Gastroesophageal sphincter (tissue), 4 donors: ENCODE data around the gene DAB1. TPM values are rescaled to one million over a fixed set of nuclear protein-coding genes. Genes with fewer than 3 reads are reported as not detected.
A peak's percentile ranks its signal among the peaks of the same experiment; 100 is the strongest.
"Not testable (repeated sequence)": the region's sequence is repeated elsewhere in the genome, so short reads cannot be mapped to it uniquely, and the experiment has no call there.

Source experiments
- ATAC-seq: fragments of 150-250 bp; one replicate; pipeline ENCODE4 v1.9.1; 2016; ENCODE audit warnings: mild to moderate bottlenecking, moderate library complexity
- H3K27ac ChIP-seq, 4 donors: fragments of 200-600 bp; sonication (generic) in 3 of 4; 1 replicate in 3 of 4; 2 replicates in 1 of 4; pipeline ENCODE4 v1.5.1; 2016 to 2019
- H3K27me3 ChIP-seq: fragments of 200-600 bp; sonication (generic); one replicate; pipeline ENCODE4 v1.5.1; 2019
- H3K36me3 ChIP-seq, 2 donors: fragments of 200-600 bp; sonication (generic); one replicate each; pipeline ENCODE4 v1.5.1; 2019; ENCODE audit warnings: control low read depth in 1 of 2
- H3K4me1 ChIP-seq, 3 donors: fragments of 200-600 bp; sonication (generic); 1 replicate in 2 of 3; 2 replicates in 1 of 3; pipeline ENCODE4 v1.5.1; 2016 to 2019; ENCODE audit warnings: control low read depth in 2 of 3
- H3K4me3 ChIP-seq, 2 donors: fragments of 200-600 bp; sonication (generic); one replicate each; pipeline ENCODE4 v1.5.1; 2019; ENCODE audit warnings: mild to moderate bottlenecking in 1 of 2, moderate library complexity in 1 of 2
- H3K9me3 ChIP-seq, 3 donors: fragments of 200-600 bp; sonication (generic); one replicate each; pipeline ENCODE4 v1.5.1; 2017 to 2019; ENCODE audit warnings: control low read depth in 2 of 3
- CTCF ChIP-seq, 4 experiments: fragments of 200-600 bp in 2 of 4; fragments of 450-650 bp in 2 of 4; sonication (generic) in 1 of 4; IDR thresholded peaks; one replicate each; pipeline ENCODE4 v1.5.1; 2017 to 2019; ENCODE audit warnings: antibody characterized with exemption in 4 of 4, mild to moderate bottlenecking in 2 of 4, moderate library complexity in 2 of 4
- EP300 ChIP-seq: sonication (generic); formaldehyde crosslinking; IDR thresholded peaks from one replicate; pipeline ENCODE4 v1.6.1; 2017; ENCODE audit warnings: antibody characterized with exemption, mild to moderate bottlenecking
- POLR2A ChIP-seq, 2 donors: fragments of 450-650 bp; IDR thresholded peaks; one replicate each; pipeline ENCODE4 v1.6.1; 2017; ENCODE audit warnings: antibody characterized with exemption in 2 of 2, mild to moderate bottlenecking in 2 of 2, moderate library complexity in 1 of 2
- POLR2AphosphoS5 ChIP-seq: sonication (generic); formaldehyde crosslinking; IDR thresholded peaks from one replicate; pipeline ENCODE4 v1.6.1; 2017; ENCODE audit warnings: antibody characterized with exemption
- WGBS, 2 donors: methylation state at CpG; one replicate each; pipeline ENCODE4 v1.1.5; 2018; ENCODE audit warnings: low coverage in 1 of 2; 5-methylcytosine and 5-hydroxymethylcytosine counted together
- total RNA-seq, 4 donors: library from RNA; depleted of rRNA; stranded (reverse); fragments of >200 nt; gene quantifications; one replicate each; pipeline ENCODE4 v1.1.0, GENCODE V29; 2016

Gene DAB1
- total RNA-seq, 4 donors from 2014 or later = 0.47 to 1.6 (median 1.1) TPM

GRCh38 chr1:57222801-57223200, 201.1 kb downstream of the DAB1 start:
- no peak for TF ChIP-seq EP300
- TF ChIP-seq POLR2A (IDR thresholded peaks at IDR 0.05) = no peak
- peak; percentile 33 for TF ChIP-seq POLR2AphosphoS5
- no peak for TF ChIP-seq CTCF (IDR thresholded peaks at IDR 0.05)
- no peaks in the 10 kb centered on the region for H3K4me1 ChIP-seq
- H3K4me3 ChIP-seq = no peak overlapping the region
- no peak for ATAC-seq
- H3K27ac ChIP-seq = no peak overlapping the region
- H3K27me3 ChIP-seq = no peaks in the 10 kb centered on the region
- H3K36me3 ChIP-seq = no peaks in the 10 kb centered on the region
- 44 to 75% methylated on average over 2 of the region's 3 CpGs for WGBS, 2 donors
- H3K9me3 ChIP-seq = no peaks in the 10 kb centered on the region

- Histone ChIP-seq H3K4me3 (no peak overlapping the region), H3K36me3 (no peaks in the 10 kb centered on the region), H3K27me3 (no peaks in the 10 kb centered on the region), H3K27ac (no peak overlapping the region), H3K9me3 (no peaks in the 10 kb centered on the region), H3K4me1 (no peaks in the 10 kb centered on the region)
- TF ChIP-seq CTCF (IDR thresholded peaks at IDR 0.05) (no peak), EP300 (no peak), POLR2AphosphoS5 (no peak), POLR2A (IDR thresholded peaks at IDR 0.05) (no peak)
- no peak for ATAC-seq
These were observed 201.6 kb downstream of the DAB1 start for GRCh38 chr1:57222307-57222706.

GRCh38 chr1:57220905-57221304, 203.0 kb downstream of the DAB1 start:
- not testable (repeated sequence) for H3K36me3 ChIP-seq, H3K4me1 ChIP-seq, H3K27ac ChIP-seq, H3K27me3 ChIP-seq, H3K9me3 ChIP-seq, ATAC-seq, H3K4me3 ChIP-seq
- 100% methylated on average over 1 of the region's 2 CpGs; no CpG with 5 or more reads in 1 of the 2 donors for WGBS, 2 donors

- no peaks in the 10 kb centered on the region for H3K27me3 ChIP-seq
- 61 to 67% methylated on average over 3 to 6 of the region's 6 CpGs for whole genome bisulfite sequencing, 2 donors
- H3K27ac ChIP-seq = no peak overlapping the region
- TF ChIP-seq POLR2AphosphoS5 (no peak), CTCF (IDR thresholded peaks at IDR 0.05) (no peak), EP300 (no peak)
- no peaks in the 10 kb centered on the region for H3K4me1 ChIP-seq
- H3K9me3 ChIP-seq = no peaks in the 10 kb centered on the region
- H3K36me3 ChIP-seq = no peaks in the 10 kb centered on the region
- no peak overlapping the region for H3K4me3 ChIP-seq
- no peak for ATAC-seq
These were observed 205.3 kb downstream of the DAB1 start for GRCh38 chr1:57218487-57219079.

GRCh38 chr1:57217905-57218304, 206.0 kb downstream of the DAB1 start:
- Histone ChIP-seq H3K4me1 (no peaks in the 10 kb centered on the region), H3K4me3 (no peak overlapping the region), H3K36me3 (no peaks in the 10 kb centered on the region), H3K9me3 (no peaks in the 10 kb centered on the region), H3K27ac (no peak overlapping the region), H3K27me3 (no peaks in the 10 kb centered on the region)
- no peak for TF ChIP-seq POLR2A (IDR thresholded peaks at IDR 0.05)
- no peak for TF ChIP-seq POLR2AphosphoS5
- no peak for TF ChIP-seq EP300
- TF ChIP-seq CTCF (IDR thresholded peaks at IDR 0.05) = no peak
- WGBS, 2 donors = 85 to 88% methylated on average over 7 of the region's 7 CpGs
- no peak for ATAC-seq
